Thymus (tissue), 14 donors: ENCODE measurements around the gene TRIM72. TPM values are rescaled to one million over a fixed set of nuclear protein-coding genes. Genes with fewer than 3 reads are reported as not detected.
"Not testable (repeated sequence)": the region's sequence is repeated elsewhere in the genome, so short reads cannot be mapped to it uniquely, and the experiment has no call there.

Source experiments
- DNase-seq, 9 donors: peaks; one replicate each; pipeline ENCODE4 v3.0.0-alpha.2; 2013; ENCODE audit warnings: low spot score in 9 of 9, low read depth in 6 of 9, missing footprints in 1 of 9
- H3K27ac ChIP-seq, 2 donors: one replicate each; pipeline ENCODE4 v1.5.1; 2013; ENCODE audit warnings: control low read depth in 1 of 2, low read depth in 1 of 2, low read length in 1 of 2, mild to moderate bottlenecking in 1 of 2, moderate library complexity in 1 of 2
- H3K27me3 ChIP-seq, 2 donors: one replicate each; pipeline ENCODE4 v1.5.1; 2013; ENCODE audit warnings: low read length in 1 of 2; ENCODE audit not compliant: control insufficient read depth in 2 of 2, insufficient read depth in 1 of 2
- H3K36me3 ChIP-seq, 2 donors: one replicate each; pipeline ENCODE4 v1.5.1; 2013; ENCODE audit warnings: low read length in 1 of 2, mild to moderate bottlenecking in 1 of 2, moderate library complexity in 1 of 2; ENCODE audit not compliant: control insufficient read depth in 2 of 2, insufficient read depth in 2 of 2
- H3K4me1 ChIP-seq, 2 donors: one replicate each; pipeline ENCODE4 v1.5.1; 2013; ENCODE audit warnings: low read length in 2 of 2; ENCODE audit not compliant: control insufficient read depth in 2 of 2, insufficient read depth in 2 of 2
- H3K4me3 ChIP-seq, 2 donors: one replicate each; pipeline ENCODE4 v1.5.1; 2013; ENCODE audit warnings: low read length in 2 of 2, control low read depth in 1 of 2, mild to moderate bottlenecking in 1 of 2
- H3K9me3 ChIP-seq, 2 donors: one replicate each; pipeline ENCODE4 v1.5.1; 2013; ENCODE audit warnings: low read length in 1 of 2, mild to moderate bottlenecking in 1 of 2; ENCODE audit not compliant: control insufficient read depth in 2 of 2, insufficient read depth in 1 of 2
- WGBS: extraction: QIAGEN DNeasy Blood & Tissue Kit; methylation state at CpG from one replicate; pipeline ENCODE4 v1.1.7; 2013; 5-methylcytosine and 5-hydroxymethylcytosine counted together
- long read RNA-seq, 10 donors: transcript quantifications; one replicate each; lab custom pipeline, GENCODE V29; 2026
- polyA plus RNA-seq: library from polyadenylated mRNA; stranded (reverse); fragments of 200-250 nt; gene quantifications from one replicate; pipeline ENCODE4 v1.2.3, GENCODE V29; 2013
- total RNA-seq: library from RNA; stranded (reverse); fragments of 120-200 nt; gene quantifications from one replicate; pipeline ENCODE4 v1.2.4, GENCODE V29; 2013
- donor health status: healthy.

The TRIM72 gene
- total RNA-seq (0.19 TPM), polyA plus RNA-seq (0.50 TPM)
- long read RNA-seq, donor 1: 0 reads
- long read RNA-seq, donor 2: 0 reads
- long read RNA-seq, donor 3: 0 reads
- long read RNA-seq, donor 4: 0 reads
- long read RNA-seq, donor 5: 0 reads
- long read RNA-seq, donor 6: 0 reads
- long read RNA-seq, donor 7: 0 reads
- long read RNA-seq, donor 8: 0 reads
- long read RNA-seq, donor 9: 0 reads
- long read RNA-seq, donor 10: 0 reads

GRCh38 chr16:31213877-31214707, at the start of gene TRIM72:
TRIM72 (plus strand) TSS chr16:31214119; CDS start chr16:31214739, 620 bp downstream.
- Histone ChIP-seq H3K27me3 (peaks cover 45 to 68% of the 10 kb centered on the region in 2 donors), H3K36me3 (no peaks in the 10 kb centered on the region), H3K9me3 (no peaks in the 10 kb centered on the region), H3K27ac (peak within 1 kb of the TSS in 1 of 2 donors; percentile 8), H3K4me3 (no peak within 1 kb of the TSS), H3K4me1 (peaks cover 0 to 14% of the 10 kb centered on the region in 2 donors)
- 86% methylated on average over 25 of the region's 25 CpGs for whole genome bisulfite sequencing
- DNase-seq: no peak

DNA sequence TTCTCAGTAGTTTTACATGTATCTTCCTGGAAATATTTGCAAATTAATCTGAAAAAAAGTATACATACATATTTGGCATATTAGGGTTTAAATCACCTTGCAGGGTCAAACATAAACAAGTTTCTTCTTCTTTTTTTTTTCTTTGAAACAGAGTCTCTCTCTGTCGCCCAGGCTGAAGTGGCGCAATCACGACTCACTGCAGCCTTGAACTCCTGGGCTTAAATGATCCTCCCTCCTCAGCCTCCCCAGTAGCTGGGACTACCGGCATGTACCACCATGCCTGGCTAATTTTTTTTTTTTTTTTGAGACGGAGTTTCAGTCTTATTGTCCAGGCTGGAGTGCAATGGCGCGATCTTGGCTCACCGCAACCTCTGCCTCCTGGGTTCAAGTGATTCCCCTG, 46.6 kb upstream of the TRIM72 start:
- 97% methylated on average over 8 of the region's 8 CpGs for WGBS
- H3K4me1 ChIP-seq: no peaks in the 10 kb centered on the region
- H3K27ac ChIP-seq: no peak overlapping the region
- H3K36me3 ChIP-seq: no peaks in the 10 kb centered on the region
- no peaks in the 10 kb centered on the region for H3K27me3 ChIP-seq
- no peak overlapping the region for H3K4me3 ChIP-seq
- no peak for DNase-seq
- no peaks in the 10 kb centered on the region for H3K9me3 ChIP-seq

- H3K36me3 ChIP-seq: no peaks in the 10 kb centered on the region
- H3K27me3 ChIP-seq: no peaks in the 10 kb centered on the region
- H3K9me3 ChIP-seq: no peaks in the 10 kb centered on the region
- H3K27ac ChIP-seq: no peak overlapping the region
- WGBS: 78% methylated on average over 2 of the region's 2 CpGs
- no peak overlapping the region for H3K4me3 ChIP-seq
- H3K4me1 ChIP-seq: no peaks in the 10 kb centered on the region
- DNase-seq: no peak
Observed at GRCh38 chr16:31168848-31169247, 45.1 kb upstream of the TRIM72 start.

GRCh38 chr16:31170048-31170447, 43.9 kb upstream of the TRIM72 start:
- no CpG with 5 or more reads among the region's 2 CpGs for WGBS
- H3K27me3 ChIP-seq, H3K27ac ChIP-seq, H3K9me3 ChIP-seq, H3K4me1 ChIP-seq, DNase-seq, H3K36me3 ChIP-seq, H3K4me3 ChIP-seq: not testable (repeated sequence)

- H3K27ac ChIP-seq: peak overlapping the region; percentile 81 to 87
- 1% methylated on average over 3 of the region's 3 CpGs for WGBS
- H3K9me3 ChIP-seq: no peaks in the 10 kb centered on the region
- H3K27me3 ChIP-seq: no peaks in the 10 kb centered on the region
- peaks cover under 1 to 8% of the 10 kb centered on the region in 2 donors for H3K36me3 ChIP-seq
- peaks cover 19 to 41% of the 10 kb centered on the region in 2 donors for H3K4me1 ChIP-seq
- peak overlapping the region in 1 of 2 donors; percentile 13 for H3K4me3 ChIP-seq
- DNase-seq: peak in 8 of 9 donors; percentile 47 to 89 (median 66)
Observed at GRCh38 chr16:31177136-31177535, 36.8 kb upstream of the TRIM72 start.

DNA sequence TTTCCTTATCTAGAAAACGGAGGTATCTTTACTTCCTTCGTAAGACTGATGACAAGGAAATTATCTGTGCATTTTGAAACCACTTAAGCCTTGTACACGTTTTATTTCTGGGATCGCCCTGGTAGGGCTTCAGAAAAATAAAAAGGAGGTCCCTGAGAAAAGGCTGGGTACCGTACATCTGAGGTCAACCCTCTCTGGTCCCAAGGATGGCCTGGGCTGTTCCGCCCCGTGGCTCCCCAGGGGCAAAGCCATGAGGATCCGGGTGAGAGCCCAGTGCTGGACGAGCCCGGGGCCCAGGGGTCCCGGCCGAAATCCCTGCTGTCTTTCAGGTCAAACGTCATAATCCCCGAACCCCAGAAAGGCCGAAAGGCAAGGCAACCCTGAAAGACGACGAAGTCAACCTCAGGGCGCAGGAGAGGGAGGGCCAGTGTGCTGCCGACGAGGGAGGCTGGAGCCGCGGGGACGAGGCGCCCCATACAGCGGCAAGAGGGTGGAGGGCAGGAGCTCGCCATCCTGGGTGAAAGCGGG, 34.6 kb upstream of the TRIM72 start:
- Histone ChIP-seq H3K27ac (peak overlapping the region; percentile 99 to 100), H3K4me3 (peak overlapping the region; percentile 90 to 99), H3K9me3 (no peaks in the 10 kb centered on the region), H3K27me3 (no peaks in the 10 kb centered on the region), H3K36me3 (peaks cover 22 to 30% of the 10 kb centered on the region in 2 donors), H3K4me1 (peaks cover 30 to 58% of the 10 kb centered on the region in 2 donors)
- DNase-seq: peak in 2 of 9 donors; percentile 10 to 22
- 3% methylated on average over 27 of the region's 27 CpGs for WGBS

- WGBS: under 1% methylated on average over 69 of the region's 69 CpGs
- Histone ChIP-seq H3K36me3 (peaks cover 28 to 35% of the 10 kb centered on the region in 2 donors), H3K4me3 (peak within 1 kb of the TSS; percentile 90 to 99), H3K27me3 (no peaks in the 10 kb centered on the region), H3K27ac (peak within 1 kb of the TSS; percentile 99 to 100), H3K9me3 (no peaks in the 10 kb centered on the region), H3K4me1 (peaks cover 30 to 59% of the 10 kb centered on the region in 2 donors)
- peak; percentile 86 to 98 (median 94) for DNase-seq
Observed at GRCh38 chr16:31179747-31180459, 34.0 kb upstream of the TRIM72 start, which contains the start of gene FUS. FUS (plus strand) TSS chr16:31180139; CDS start chr16:31180215, 76 bp downstream.

- DNase-seq: peak in 3 of 9 donors; percentile 25 to 57 (median 28)
- H3K9me3 ChIP-seq: no peaks in the 10 kb centered on the region
- H3K4me1 ChIP-seq: peaks cover 34 to 69% of the 10 kb centered on the region in 2 donors
- peak overlapping the region; percentile 90 to 99 for H3K4me3 ChIP-seq
- 4% methylated on average over 31 of the region's 31 CpGs for WGBS
- H3K27me3 ChIP-seq: no peaks in the 10 kb centered on the region
- H3K36me3 ChIP-seq: peaks cover 42 to 49% of the 10 kb centered on the region in 2 donors
- H3K27ac ChIP-seq: peak overlapping the region; percentile 99 to 100
Observed at GRCh38 chr16:31181102-31181830, 32.7 kb upstream of the TRIM72 start.
